CD14-positive monocyte (primary cell): ENCODE results near the gene LTB4R2. TPM values are rescaled to one million over a fixed set of nuclear protein-coding genes. Genes with fewer than 3 reads are reported as not detected.

Experiments
- DNase-seq, 3 donors: peaks; one replicate each; pipeline ENCODE4 v3.0.0-alpha.2; 2011 to 2022
- H2AFZ ChIP-seq: 2 replicates; pipeline ENCODE4 v1.6.0; 2012; ENCODE audit warnings: mild to moderate bottlenecking, low read depth, low read length, inconsistent platforms; ENCODE audit not compliant: insufficient read depth, poor library complexity, severe bottlenecking
- H3K27ac ChIP-seq, 2 donors: 1 replicate in 1 of 2; 2 replicates in 1 of 2; pipeline ENCODE4 v1.5.1; 2012 to 2013; ENCODE audit warnings: low read length in 2 of 2, control low read depth in 1 of 2, inconsistent platforms in 1 of 2, low read depth in 1 of 2, mild to moderate bottlenecking in 1 of 2
- H3K27me3 ChIP-seq, 2 donors: one replicate each; pipeline versions ENCODE4 v1.6.0 to v1.6.1; 2011 to 2013; ENCODE audit warnings: low read length in 2 of 2; ENCODE audit not compliant: control insufficient read depth in 2 of 2, insufficient read depth in 2 of 2
- H3K36me3 ChIP-seq, 2 donors: replicated peaks in 1 of 2; 1 replicate in 1 of 2; 2 replicates in 1 of 2; pipeline versions ENCODE4 v1.5.1 to v1.6.1; 2012 to 2013; ENCODE audit warnings: low read length in 2 of 2, control low read depth in 1 of 2, inconsistent platforms in 1 of 2, mild to moderate bottlenecking in 1 of 2; ENCODE audit not compliant: insufficient read depth in 2 of 2, control insufficient read depth in 1 of 2
- H3K4me1 ChIP-seq, 2 donors: 1 replicate in 1 of 2; 2 replicates in 1 of 2; pipeline versions ENCODE4 v1.5.1 to v1.6.1; 2012 to 2013; ENCODE audit warnings: low read length in 2 of 2, control low read depth in 1 of 2, inconsistent platforms in 1 of 2, mild to moderate bottlenecking in 1 of 2, moderate library complexity in 1 of 2; ENCODE audit not compliant: insufficient read depth in 2 of 2, control insufficient read depth in 1 of 2
- H3K4me2 ChIP-seq: replicated peaks from 2 replicates; pipeline ENCODE3; 2012; ENCODE audit warnings: low read length, moderate library complexity, mild to moderate bottlenecking; ENCODE audit not compliant: poor library complexity, severe bottlenecking; ENCODE audit errors: extremely low read depth
- H3K4me3 ChIP-seq, 3 experiments: fragments of 200-600 bp in 1 of 3; sonication (generic) in 1 of 3; replicated peaks in 1 of 3; 1 replicate in 2 of 3; 2 replicates in 1 of 3; pipeline ENCODE4 v1.5.1; 2011 to 2013; ENCODE audit warnings: low read length in 3 of 3, mild to moderate bottlenecking in 3 of 3, control low read depth in 2 of 3, low read depth in 2 of 3, inconsistent platforms in 1 of 3, moderate library complexity in 1 of 3
- H3K79me2 ChIP-seq: 2 replicates; pipeline ENCODE4 v1.6.0; 2012; ENCODE audit warnings: mild to moderate bottlenecking, control low read depth, inconsistent platforms, low read length, moderate library complexity; ENCODE audit not compliant: insufficient read depth
- H3K9ac ChIP-seq: 2 replicates; pipeline ENCODE4 v1.6.0; 2017; ENCODE audit warnings: low read length, mild to moderate bottlenecking; ENCODE audit not compliant: insufficient read depth, poor library complexity, severe bottlenecking
- H3K9me3 ChIP-seq, 2 donors: replicated peaks in 1 of 2; 1 replicate in 1 of 2; 2 replicates in 1 of 2; pipeline versions ENCODE4 v1.5.1 to v1.6.1; 2012 to 2013; ENCODE audit warnings: low read length in 2 of 2, control low read depth in 1 of 2; ENCODE audit not compliant: control insufficient read depth in 1 of 2, insufficient read depth in 1 of 2
- H4K20me1 ChIP-seq: 2 replicates; pipeline ENCODE4 v1.6.0; 2012; ENCODE audit warnings: mild to moderate bottlenecking, low read length, control low read depth, moderate library complexity; ENCODE audit not compliant: insufficient read depth
- H3K27ac Mint-ChIP-seq, 7 donors: one replicate each; pipeline ENCODE4 v1.8.0; 2020; ENCODE audit warnings: mild to moderate bottlenecking in 7 of 7, mixed read lengths in 7 of 7, moderate library complexity in 6 of 7, inconsistent platforms in 2 of 7
- H3K27me3 Mint-ChIP-seq, 3 donors: one replicate each; pipeline ENCODE4 v1.8.0; 2021 to 2022; ENCODE audit warnings: low read depth in 3 of 3, mild to moderate bottlenecking in 3 of 3, mixed read lengths in 3 of 3, moderate library complexity in 3 of 3, inconsistent platforms in 1 of 3
- H3K36me3 Mint-ChIP-seq, 2 donors: one replicate each; pipeline ENCODE4 v1.8.0; 2020; ENCODE audit warnings: mixed read lengths in 2 of 2, inconsistent platforms in 1 of 2, mild to moderate bottlenecking in 1 of 2
- H3K4me1 Mint-ChIP-seq: one replicate; pipeline ENCODE4 v1.8.0; 2020; ENCODE audit warnings: mild to moderate bottlenecking, mixed read lengths
- H3K4me3 Mint-ChIP-seq, 2 donors: one replicate each; pipeline ENCODE4 v1.8.0; 2020; ENCODE audit warnings: mild to moderate bottlenecking in 2 of 2, mixed read lengths in 2 of 2, moderate library complexity in 1 of 2
- H3K9me3 Mint-ChIP-seq, 7 donors: one replicate each; pipeline ENCODE4 v1.8.0; 2020 to 2022; ENCODE audit warnings: mixed read lengths in 7 of 7, mild to moderate bottlenecking in 6 of 7, moderate library complexity in 6 of 7, inconsistent platforms in 2 of 7
- CTCF ChIP-seq: fragments of 200-600 bp; IDR thresholded peaks from one replicate; pipeline ENCODE4 v1.8.0; 2022; ENCODE audit warnings: antibody characterized with exemption, mild to moderate bottlenecking
- WGBS: methylation state at CpG from one replicate; pipeline ENCODE4 v1.1.5; 2013; ENCODE audit warnings: missing lambda C conversion rate; ENCODE audit not compliant: insufficient coverage; 5-methylcytosine and 5-hydroxymethylcytosine counted together
- intact Hi-C, 2 donors: fragments of 100-400 bp; cut with micrococcal nuclease; formaldehyde crosslinking; loops; one replicate each; pipeline versions ENCODE4 v1.15.0 to v1.15.1; 2023
- polyA plus RNA-seq, 3 donors: library from polyadenylated mRNA; depleted of rRNA in 1 of 3; unstranded in 2 of 3; stranded (reverse) in 1 of 3; fragments of 300-500 nt in 2 of 3; fragments of >200 nt in 1 of 3; fragmentation: Illumina TruSeq in 2 of 3; gene quantifications; 1 replicate in 2 of 3; 2 replicates in 1 of 3; pipeline ENCODE4 v1.2.3, GENCODE V29; 2012 to 2021

The LTB4R2 gene
- polyA plus RNA-seq, 3 donors: 2.7 to 25.1 (median 2.9) TPM

- H3K27ac Mint-ChIP-seq: peak overlapping the region in 1 of 7 donors; percentile 7
- no peak overlapping the region for H3K27ac ChIP-seq
- no peaks in the 10 kb centered on the region for H3K79me2 ChIP-seq
- intact Hi-C loops: no loop called here
- TF ChIP-seq CTCF: no peak
- no peak overlapping the region for H3K4me3 ChIP-seq
- peaks cover 35 to 40% of the 10 kb centered on the region in 2 donors for H3K4me1 ChIP-seq
- H3K27me3 ChIP-seq: no peaks in the 10 kb centered on the region
- peaks cover 18% of the 10 kb centered on the region for H4K20me1 ChIP-seq
- 97% methylated on average over 7 of the region's 14 CpGs for WGBS
- H3K36me3 ChIP-seq: no peaks in the 10 kb centered on the region
- no peak overlapping the region for H3K4me2 ChIP-seq
- no peak overlapping the region for H2AFZ ChIP-seq
- H3K9ac ChIP-seq: no peak overlapping the region
- peaks cover 3 to 13% (median 4%) of the 10 kb centered on the region in 3 donors for H3K27me3 Mint-ChIP-seq
- DNase-seq: no peak
- H3K9me3 ChIP-seq: no peaks in the 10 kb centered on the region
- no peak overlapping the region for H3K4me3 Mint-ChIP-seq
- peaks cover 52% of the 10 kb centered on the region for H3K4me1 Mint-ChIP-seq
- H3K9me3 Mint-ChIP-seq: peaks cover 0 to 2% (median 0%) of the 10 kb centered on the region in 7 donors
- peaks cover 16 to 18% of the 10 kb centered on the region in 2 donors for H3K36me3 Mint-ChIP-seq
Measured at GRCh38 chr14:24321212-24321975, 11.5 kb downstream of the LTB4R2 start.

GRCh38 chr14:24322672-24323071 is 12.7 kb downstream of the LTB4R2 start:
- Mint-ChIP-seq H3K9me3 (peaks cover 0 to 2% (median 0%) of the 10 kb centered on the region in 7 donors), H3K4me3 (no peak overlapping the region), H3K27me3 (peaks cover 3 to 13% (median 4%) of the 10 kb centered on the region in 3 donors), H3K27ac (no peak overlapping the region), H3K4me1 (peaks cover 52% of the 10 kb centered on the region), H3K36me3 (peaks cover 6 to 7% of the 10 kb centered on the region in 2 donors)
- Histone ChIP-seq H3K9ac (no peak overlapping the region), H2AFZ (no peak overlapping the region), H3K4me1 (peaks cover 36 to 40% of the 10 kb centered on the region in 2 donors), H3K79me2 (no peaks in the 10 kb centered on the region), H3K9me3 (no peaks in the 10 kb centered on the region), H3K27ac (no peak overlapping the region), H3K4me3 (no peak overlapping the region), H3K27me3 (no peaks in the 10 kb centered on the region), H3K4me2 (no peak overlapping the region), H3K36me3 (no peaks in the 10 kb centered on the region), H4K20me1 (peaks cover 10% of the 10 kb centered on the region)
- intact Hi-C loops: no loop called here
- WGBS: 95% methylated on average over 9 of the region's 10 CpGs
- no peak for DNase-seq
- TF ChIP-seq CTCF: no peak
